ENCODE data around the gene ARHGAP18. TPM values are rescaled to one million over a fixed set of nuclear protein-coding genes. Genes with fewer than 3 reads are reported as not detected.

Gene ARHGAP18
- total and polyA plus RNA-seq, 2 of the 13 experiments (the other 11 are each of a cell fraction or from before 2014, with no cell fraction given), result 58.2 to 115 TPM

- TF ChIP-seq ZBTB49 (CRISPR knock-in tag; IDR thresholded peaks at IDR 0.05; ENCODE audit: borderline replicate concordance) (no peak), RAD51 (IDR thresholded peaks at IDR 0.05; ENCODE audit: borderline replicate concordance) (no peak), SIX1 (CRISPR knock-in tag; IDR thresholded peaks at IDR 0.05; ENCODE audit: borderline replicate concordance) (no peak), HNRNPH1 (optimal IDR thresholded peaks at IDR 0.05; ENCODE audit: low read depth, low read length) (no peak)
These were observed 92.0 kb downstream of the ARHGAP18 start (continued) for GRCh38 chr6:129617986-129618385.

- Histone ChIP-seq H3K9me3 (ENCODE audit: low read length) (no peaks in the 10 kb centered on the region), H3K4me2 (ENCODE audit: low read depth, low read length) (no peak overlapping the region), H3K4me1 (ENCODE audit: insufficient read depth, low read length) (no peaks in the 10 kb centered on the region), H3K9ac (ENCODE audit: insufficient read depth, low read depth, low read length) (no peak overlapping the region), H3K27ac (ENCODE audit: extremely low read length, insufficient read depth, low read length) (no peak overlapping the region), H2AFZ (ENCODE audit: low read length) (no peak overlapping the region), H3K79me2 (ENCODE audit: insufficient read depth, low read length) (no peaks in the 10 kb centered on the region), H3K36me3 (replicated peaks in 1 of 2; ENCODE audit: control insufficient read depth in 1 of 2, insufficient read depth in 2 of 2, low read length in 2 of 2) (peaks cover 17 to 88% of the 10 kb centered on the region in 2 experiments), H4K20me1 (ENCODE audit: insufficient read depth, low read length) (no peaks in the 10 kb centered on the region), H3K27me3 (ENCODE audit: control insufficient read depth in 1 of 2, insufficient read depth in 2 of 2, low read length in 2 of 2) (no peaks in the 10 kb centered on the region), H3K4me3 (replicated peaks in 1 of 3; ENCODE audit: insufficient read depth in 1 of 3, low read depth in 2 of 3, low read length in 3 of 3) (no peak overlapping the region)
- ChIA-PET CTCF (ENCODE audit: low intra/inter-chr PET ratio, low total read pairs) (no interaction called here), POLR2A (no interaction called here)
- no peak for ATAC-seq
- in situ Hi-C loops (cut with HindIII; ENCODE audit: extremely low pct_ligation_motif_present, low pct_unique_long_range_greater_than_20kb), result no loop called here
- intact Hi-C loops (cut with micrococcal nuclease; ENCODE audit: unreplicated experiment), result no loop called here
- no TSS peak for BruUV-seq (replicated peaks)
- no peak for DNase-seq (ENCODE audit: low spot score)
- WGBS (ENCODE audit: low lambda C conversion rate), result 97% methylated on average over 3 of the region's 3 CpGs
- no peak for FAIRE-seq
- TF ChIP-seq HHEX (CRISPR knock-in tag; IDR thresholded peaks at IDR 0.05), result no peak
- no peak for TF ChIP-seq TAF1 (CRISPR knock-in tag; IDR thresholded peaks at IDR 0.05)
- no peak for TF ChIP-seq HMGXB3 (CRISPR knock-in tag; IDR thresholded peaks at IDR 0.05; ENCODE audit: borderline replicate concordance)
- TF ChIP-seq SKIL (CRISPR knock-in tag; IDR thresholded peaks at IDR 0.05; ENCODE audit: borderline replicate concordance), result no peak
- no peak for TF ChIP-seq MLLT10 (CRISPR knock-in tag; IDR thresholded peaks at IDR 0.05)
- TF ChIP-seq ZNF557 (CRISPR knock-in tag; IDR thresholded peaks at IDR 0.05), result no peak
- no peak for TF ChIP-seq ZNF18 (CRISPR knock-in tag; IDR thresholded peaks at IDR 0.05; ENCODE audit: insufficient replicate concordance)
These were observed 94.5 kb downstream of the ARHGAP18 start for GRCh38 chr6:129615496-129615895.
